ENCODE data around the gene NPHP3.

GRCh38 chr3:132726341-132726823 lies 4.2 kb upstream of the NPHP3 start:
- TF ChIP-seq CTCF (IDR thresholded peaks at IDR 0.05), result peak; percentile 69 to 76
- TF ChIP-seq POLR2AphosphoS5 (IDR thresholded peaks at IDR 0.05), result no peak
- TF ChIP-seq POLR2A (IDR thresholded peaks at IDR 0.05), result no peak
